Tongue (tissue), 2 donors: Measurements from ENCODE around the gene BAZ2B. TPM values are rescaled to one million over a fixed set of nuclear protein-coding genes. Genes with fewer than 3 reads are reported as not detected.
"Not testable (repeated sequence)": the region's sequence is repeated elsewhere in the genome, so short reads cannot be mapped to it uniquely, and the experiment has no call there.

ENCODE experiments used
- DNase-seq: peaks from one replicate; pipeline ENCODE4 v3.0.0-alpha.2; 2015
- total RNA-seq: library from RNA; depleted of rRNA; stranded (reverse); fragments of >200 nt; gene quantifications from one replicate; pipeline ENCODE4 v1.2.3, GENCODE V29; 2014

The BAZ2B gene
- total RNA-seq, 1 donor from 2014 or later: 162 TPM

DNA sequence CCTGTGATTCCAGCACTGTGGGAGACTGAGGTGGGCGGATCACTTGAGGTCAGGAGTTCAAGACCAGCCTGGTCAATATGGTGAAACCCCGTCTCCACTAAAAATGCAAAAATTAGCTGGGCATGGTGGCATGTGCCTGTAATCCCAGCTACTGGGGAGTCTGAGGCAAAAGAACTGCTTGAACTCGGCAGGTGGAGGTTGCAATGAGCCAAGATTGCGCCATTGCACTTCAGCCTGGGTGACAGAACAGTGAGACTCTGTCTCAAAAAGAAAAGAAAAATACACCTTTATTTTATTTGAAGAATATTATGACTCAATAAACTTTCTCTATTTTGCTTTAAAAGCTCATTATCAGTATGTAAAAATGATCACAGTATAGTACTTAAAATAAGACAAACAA, 81.1 kb downstream of the BAZ2B start:
- not testable (repeated sequence) for DNase-seq

DNA sequence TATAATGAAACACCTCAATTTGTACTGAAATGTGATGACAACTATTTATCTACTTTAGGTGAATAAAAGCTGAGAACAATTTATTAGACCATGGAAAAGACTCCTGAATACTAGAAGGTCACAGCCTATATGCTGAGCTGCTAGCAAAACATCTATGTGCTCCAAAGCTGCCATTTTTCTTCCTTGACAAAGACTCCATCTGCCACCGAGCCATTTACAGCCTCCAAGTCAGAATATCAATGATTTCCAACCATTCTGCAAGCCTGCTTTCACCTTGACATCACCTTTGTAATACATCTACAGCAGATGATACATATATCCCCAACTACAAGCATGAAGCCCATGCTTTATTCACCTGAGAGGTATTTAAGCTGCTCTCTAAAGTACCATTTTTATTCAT, 84.9 kb downstream of the BAZ2B start:
- DNase-seq: no peak

DNA sequence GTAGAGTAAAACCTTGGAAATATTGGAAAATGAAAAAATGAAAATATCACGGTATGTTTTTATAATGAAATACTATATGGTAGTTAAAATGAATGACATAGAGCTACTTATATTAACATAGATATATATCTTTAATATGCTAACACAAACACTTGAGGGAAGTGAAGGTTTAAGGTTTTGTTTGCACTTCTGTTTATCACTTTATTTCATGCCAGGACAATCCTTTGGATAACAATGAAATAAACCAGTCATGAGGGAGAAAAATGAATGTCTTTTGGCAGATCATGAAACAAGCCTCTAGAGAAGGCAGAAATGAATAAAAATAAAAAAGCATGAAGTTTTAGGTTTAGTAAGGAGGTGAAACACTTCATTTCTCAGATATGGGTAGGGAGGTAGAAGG, 89.9 kb downstream of the BAZ2B start:
- DNase-seq: no peak

DNA sequence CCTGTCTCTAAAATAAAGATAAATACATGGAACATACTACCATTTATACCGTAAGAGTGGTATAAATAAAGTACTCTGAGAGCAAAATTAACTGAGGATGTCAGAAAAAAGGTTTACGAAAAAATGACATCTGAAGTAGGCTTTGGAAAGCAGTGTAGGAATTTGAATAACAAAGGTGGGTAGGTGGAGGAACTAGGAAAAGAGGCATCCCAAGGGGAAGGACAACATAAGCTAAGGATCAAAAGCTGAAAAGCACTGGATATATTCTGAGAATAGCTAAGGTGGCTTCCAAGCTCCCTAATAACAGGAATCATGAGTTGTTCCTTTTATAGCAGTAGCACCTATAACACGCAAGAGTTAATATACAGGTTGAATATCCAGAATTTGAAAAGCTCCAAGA, 91.3 kb downstream of the BAZ2B start:
- DNase-seq: no peak

DNA sequence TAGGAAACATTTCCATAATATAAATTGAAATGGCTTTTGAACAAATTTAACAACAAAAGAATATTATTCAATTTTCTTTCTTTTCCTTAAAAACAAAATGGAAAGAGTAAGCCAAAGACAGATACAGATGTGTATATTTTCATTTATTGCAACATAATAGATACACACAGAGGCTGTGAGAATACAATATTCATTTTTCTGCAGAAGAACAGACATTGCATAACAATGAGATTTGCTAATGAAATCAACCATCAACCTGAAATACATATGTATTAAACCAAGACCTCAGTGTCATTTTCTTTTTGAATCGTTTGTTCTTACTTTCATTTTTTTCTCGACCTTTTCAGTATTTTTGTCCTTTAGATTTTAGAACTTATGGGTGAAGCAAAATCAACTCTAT, 95.1 kb downstream of the BAZ2B start:
- no peak for DNase-seq

DNA sequence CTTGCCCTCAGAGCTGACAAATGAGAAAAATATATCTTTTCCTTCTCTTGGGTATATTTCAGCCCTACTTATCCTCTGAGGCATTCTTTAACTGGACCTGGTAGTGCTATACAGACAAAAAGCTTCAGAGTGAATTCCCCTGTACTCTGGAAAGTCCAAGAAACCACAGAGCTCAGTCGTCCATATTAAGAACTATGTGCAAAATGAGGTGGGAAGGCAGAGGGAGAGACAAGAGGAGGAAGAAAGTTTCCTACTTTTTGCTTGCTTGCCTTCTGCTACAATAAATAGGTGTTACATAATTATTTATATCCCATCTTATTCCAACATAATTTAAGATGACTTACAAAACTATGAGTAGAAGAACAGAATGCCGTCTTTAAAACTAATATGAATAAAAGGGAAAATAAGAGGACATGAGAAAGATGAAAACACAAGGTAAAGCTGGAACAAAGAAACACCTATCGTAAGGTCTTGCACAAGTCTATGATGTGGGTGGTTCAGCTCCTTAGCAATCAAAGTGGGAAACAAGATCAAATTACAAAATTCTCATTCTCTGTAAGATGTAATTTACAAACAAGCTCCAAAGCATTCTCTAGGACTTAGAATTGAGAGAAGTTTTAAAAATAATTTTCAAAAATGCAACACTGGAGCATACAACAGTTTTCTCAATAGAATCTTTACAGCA, 97.9 kb downstream of the BAZ2B start:
- DNase-seq: no peak

DNA sequence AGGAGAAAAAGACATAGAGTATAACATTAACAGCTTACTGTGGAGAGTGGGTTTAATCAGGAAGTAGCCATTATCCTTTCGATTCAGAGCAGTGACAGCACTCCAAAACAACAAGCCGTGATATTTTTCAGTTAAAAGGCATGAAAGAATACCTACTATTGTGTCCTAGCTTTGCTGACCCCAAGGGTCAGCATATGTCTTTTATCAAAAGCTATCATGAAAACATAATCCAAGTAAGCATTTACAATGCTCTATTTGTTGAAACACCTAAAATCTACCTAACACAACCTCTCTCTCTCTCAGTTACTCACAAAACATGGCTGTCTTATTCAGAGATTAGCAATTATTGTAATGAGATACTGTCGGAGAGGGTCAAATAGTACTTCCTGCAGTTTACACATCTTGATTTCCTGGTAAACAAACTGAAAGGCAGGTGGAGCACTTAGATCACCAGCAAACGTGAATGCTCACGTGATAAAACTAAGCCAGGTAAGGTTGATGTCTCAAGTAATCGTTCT, 100.0 kb downstream of the BAZ2B start:
- peak; percentile 56 for DNase-seq

DNA sequence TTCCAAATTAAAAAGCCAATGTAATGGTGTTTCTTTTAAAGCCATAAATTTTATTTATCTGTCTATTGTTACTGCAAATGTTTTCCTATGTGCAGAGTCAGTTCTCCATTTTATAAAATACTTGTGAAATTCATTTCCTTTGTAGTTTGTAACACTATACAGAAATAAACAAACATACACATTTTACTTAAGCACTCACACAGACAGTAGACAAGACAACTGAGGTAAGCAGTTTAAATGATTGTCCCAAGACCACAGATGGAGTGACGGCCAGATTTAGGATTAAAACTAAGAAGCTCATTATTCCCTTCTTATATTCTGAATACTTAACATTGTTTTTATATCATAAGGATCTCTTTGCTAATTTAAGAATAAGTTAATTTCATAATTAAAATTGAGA, 100.9 kb downstream of the BAZ2B start:
- peak; percentile 8 for DNase-seq

DNA sequence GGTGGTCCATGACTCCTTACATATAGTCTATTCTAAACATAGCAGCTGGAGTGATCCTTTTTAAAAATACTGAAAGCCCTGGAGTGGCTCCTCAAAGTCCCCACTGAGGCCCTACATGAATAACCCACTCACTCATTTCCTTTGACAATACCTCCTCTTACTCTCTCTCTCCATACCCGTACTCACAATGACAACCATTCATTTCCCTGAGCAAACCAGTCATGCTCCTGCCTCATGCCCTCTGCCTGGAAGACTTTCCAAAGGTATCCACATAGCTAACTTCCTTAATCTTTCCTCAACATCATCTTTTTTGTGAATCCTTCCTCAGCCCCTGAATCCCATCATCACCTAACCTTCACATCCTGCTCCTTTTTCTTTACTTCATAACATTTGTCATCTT, 102.6 kb downstream of the BAZ2B start:
- no peak for DNase-seq

DNA sequence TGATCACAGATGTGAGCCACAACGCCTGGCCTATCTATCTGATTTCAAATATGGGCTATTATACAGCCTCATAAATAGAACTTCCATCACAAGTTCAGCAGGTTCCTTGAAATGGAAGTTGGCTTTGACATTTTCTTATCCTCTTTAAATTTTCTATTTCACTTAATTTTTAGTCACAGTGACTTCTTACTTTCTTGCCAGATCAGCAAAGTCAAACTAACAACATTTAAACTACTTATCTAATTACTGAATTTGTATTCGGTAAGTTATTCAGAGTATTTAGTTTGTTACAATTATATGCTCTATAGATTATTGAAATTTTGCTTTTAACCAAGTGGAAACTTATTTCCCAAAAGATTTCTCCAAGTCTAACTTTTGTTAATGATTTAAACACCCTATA, 108.2 kb downstream of the BAZ2B start:
- DNase-seq: no peak

DNA sequence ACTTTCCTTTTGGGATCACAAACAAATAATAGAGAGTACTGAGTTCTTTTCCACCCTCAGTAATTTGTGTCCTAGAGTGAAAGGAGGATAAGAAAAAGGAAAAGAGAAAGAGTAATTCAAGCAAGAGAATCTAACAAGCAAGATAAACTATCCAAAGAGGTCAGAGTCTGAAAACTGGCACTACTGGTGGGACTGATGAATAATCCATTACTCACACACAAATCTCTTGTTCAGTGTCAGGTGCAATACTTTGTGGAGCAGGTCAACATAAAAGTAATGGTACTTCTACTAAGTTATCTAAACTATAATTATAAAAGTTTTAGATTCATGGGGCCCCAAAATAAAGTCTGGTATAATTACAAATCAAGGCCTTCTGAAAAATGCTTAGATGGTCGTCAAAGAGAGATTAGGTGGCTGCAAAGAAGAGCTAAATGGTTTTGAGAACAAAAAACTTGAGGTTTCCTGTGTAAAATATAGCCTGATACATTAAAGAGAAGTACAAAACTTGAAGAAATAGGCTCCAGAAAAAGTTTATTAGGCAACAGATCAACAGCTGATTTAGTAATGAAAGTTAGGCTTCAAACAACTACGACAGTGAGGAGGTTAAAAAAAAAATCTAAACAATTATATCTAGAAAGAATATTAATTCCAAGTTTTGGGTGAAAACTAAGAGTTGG, 109.4 kb downstream of the BAZ2B start:
- no peak for DNase-seq

DNA sequence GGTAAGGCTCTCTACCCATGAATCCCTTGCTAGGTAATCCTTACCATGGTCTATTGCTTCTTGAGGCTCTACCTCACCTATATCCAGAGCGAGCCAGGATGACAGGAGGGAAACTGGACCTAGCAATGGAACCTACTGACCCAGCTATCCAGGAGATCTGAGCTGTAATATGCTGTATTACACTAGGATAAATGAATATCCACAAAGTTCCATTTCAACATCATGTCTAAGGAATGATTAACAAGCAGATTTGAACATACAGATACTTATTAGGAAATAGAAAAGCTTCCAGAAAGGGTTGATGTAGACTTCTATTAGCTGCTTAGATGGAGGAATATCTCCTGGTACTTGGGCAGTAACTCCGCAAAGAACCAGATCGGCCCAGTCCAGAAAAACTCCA, 110.1 kb downstream of the BAZ2B start:
- DNase-seq: no peak

DNA sequence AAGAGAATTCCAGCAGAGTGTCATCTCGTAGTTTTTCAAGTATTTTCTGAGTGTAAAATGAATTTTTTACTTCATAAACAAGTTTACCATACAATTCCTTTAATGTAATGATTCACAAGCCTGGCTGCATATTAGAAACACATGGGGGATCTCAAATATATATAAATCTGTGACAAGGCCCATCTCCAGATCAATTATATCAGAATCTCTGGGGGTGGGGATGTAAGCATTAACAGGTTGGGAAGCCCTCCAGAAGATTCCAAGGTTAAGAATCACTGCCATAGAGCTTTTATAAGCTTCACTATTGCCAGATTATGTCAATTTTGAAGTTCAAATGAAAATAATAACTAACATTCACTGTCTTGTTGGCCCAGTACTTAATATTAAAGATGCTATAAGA, 111.2 kb downstream of the BAZ2B start:
- DNase-seq: no peak

DNA sequence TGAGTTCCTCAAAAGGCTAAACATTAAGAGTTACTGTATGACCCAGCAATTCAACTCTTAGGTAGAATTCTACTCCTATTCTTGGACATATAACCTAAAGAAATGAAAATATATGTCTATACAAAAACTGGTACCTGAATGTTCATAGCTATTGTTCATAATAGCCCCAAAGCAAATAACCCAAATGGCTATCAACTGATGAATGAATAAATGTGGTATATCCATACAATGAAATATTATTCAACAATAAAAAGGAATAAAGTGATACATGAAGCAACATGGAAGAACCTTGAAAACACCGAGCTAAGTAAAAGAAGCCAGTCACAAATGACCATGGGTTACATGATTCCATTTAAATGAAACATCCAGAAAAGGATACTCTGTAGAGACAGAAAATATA, 114.6 kb downstream of the BAZ2B start:
- no peak for DNase-seq

DNA sequence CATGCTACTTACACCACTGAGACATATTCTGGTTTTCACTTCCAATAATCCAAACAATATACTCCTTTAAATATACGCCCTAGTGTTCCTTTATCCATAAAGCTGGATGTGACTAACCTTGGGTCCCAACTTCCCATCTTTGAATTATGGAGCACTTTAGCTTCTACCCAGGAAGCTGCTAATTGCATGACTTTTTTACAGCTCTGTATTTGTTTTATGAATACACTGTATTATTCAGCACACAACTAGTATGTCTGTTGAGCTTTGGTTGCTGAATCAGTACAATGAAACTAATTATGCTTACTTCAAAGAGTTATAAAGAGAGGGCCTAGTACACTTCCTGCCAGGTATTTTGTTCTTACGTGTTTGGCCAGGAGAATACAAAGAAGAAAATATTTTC, 118.5 kb downstream of the BAZ2B start:
- no peak for DNase-seq

DNA sequence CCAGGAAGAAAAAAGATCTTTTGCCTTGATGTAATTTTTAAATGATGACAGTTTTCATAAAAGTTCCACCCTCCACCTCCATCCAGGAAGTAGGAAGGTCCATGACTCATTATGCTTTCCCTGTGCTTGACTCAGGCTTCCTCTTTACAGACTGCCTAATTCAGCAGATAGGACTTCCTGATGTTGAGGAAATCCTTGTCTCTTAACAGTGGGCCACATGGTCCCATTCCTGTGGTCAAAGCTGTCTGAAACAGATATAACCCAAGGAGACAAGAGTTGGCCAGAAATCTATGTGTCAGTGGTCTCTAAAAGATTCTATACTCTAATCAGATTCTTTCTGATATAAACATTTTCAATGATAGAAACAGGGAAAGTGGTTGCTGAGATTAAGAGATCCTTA, 119.1 kb downstream of the BAZ2B start:
- peak; percentile 16 for DNase-seq

DNA sequence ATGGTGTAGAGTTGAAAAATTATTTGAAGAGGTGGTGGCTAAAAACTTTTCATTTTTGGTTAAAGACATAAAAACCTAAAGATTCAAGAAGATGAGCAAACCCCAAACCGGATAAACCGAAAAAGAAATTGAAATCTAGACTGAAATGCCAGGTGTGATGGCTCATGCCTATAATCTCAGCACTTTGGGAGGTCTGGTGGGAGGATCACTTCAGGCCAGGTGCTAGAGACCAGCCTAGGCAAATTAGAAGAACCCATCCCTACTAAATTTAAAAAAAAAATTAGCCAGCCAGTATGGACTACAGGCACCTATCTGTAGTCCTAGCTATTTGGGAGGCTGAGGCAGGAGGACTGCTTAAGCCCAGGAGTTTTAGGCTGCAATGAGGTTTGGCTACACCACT, 126.9 kb downstream of the BAZ2B start:
- DNase-seq: no peak

DNA sequence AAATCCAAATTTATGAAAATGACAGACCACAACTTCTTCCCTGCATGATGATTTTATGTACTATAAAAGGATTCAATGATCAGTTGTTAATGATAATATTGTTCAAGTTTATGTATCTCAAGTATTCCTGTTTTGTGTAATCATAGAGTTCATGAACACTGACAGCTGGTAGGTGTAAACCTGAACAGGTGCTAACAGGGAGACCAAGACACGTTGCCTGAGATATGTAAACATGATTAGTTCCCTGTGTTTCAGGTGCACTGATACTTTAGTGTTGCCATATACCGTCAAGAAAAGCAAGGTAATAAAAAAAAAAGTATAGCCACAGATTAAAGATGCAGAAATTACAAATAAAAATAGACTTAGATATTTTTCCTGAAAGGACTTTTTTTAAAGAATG, 131.8 kb downstream of the BAZ2B start:
- no peak for DNase-seq

DNA sequence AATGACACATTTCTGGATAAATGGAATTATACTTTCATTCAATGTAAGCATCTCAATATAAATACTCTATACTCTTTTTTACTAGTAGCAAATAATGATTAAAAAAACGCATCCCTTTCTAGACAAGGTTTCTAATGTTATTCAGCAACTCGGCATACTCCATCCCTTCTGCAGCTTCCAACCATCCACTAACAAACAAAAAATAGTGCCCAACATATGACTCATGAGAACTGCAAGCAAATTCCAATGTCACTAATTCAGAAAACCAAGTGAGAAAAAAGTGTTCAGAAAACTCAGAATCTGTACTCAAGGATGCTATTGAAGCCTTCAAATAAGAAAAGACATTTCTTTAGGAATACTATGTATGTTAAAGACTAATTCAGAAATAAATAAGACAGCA, 140.0 kb downstream of the BAZ2B start:
- DNase-seq: no peak

DNA sequence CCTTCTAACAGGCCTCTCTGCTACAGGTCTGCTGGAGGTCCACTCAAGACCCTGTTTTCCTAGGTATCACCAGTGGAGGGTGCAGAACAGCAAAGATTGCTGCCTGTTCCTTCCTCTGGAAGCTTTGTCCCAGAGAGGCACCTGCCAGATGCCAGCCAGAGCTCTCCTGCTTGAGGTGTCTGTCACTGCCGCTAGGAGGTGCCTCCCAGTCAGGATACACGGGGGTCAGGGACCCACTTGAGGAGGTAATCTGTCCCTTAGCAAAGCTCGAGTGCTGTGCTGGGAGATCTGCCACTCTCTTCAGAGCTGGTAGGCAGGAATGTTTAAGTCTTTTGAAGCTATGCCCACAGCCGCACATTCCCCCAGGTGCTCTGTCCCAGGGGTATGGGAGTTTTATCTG, 140.6 kb downstream of the BAZ2B start:
- no peak for DNase-seq

DNA sequence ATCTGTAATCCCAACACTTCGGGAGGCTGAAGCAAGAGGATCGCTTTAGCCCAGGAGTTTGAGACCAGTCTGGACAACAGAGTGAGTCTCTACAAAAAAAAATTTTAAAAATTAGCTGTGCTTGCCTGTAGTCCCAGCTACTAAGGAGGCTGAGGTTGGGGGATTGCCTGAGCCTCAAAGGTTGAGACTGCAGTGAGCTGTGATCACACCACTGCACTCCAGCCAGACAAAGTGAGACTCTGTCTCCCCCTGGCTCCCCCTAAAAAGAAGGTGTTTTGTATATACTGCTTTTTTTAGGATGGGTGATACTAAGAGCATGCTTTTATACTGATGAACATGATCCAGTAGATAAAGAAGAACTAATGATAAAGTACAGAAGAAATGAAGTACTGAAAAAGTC, 145.0 kb downstream of the BAZ2B start:
- DNase-seq: no peak

DNA sequence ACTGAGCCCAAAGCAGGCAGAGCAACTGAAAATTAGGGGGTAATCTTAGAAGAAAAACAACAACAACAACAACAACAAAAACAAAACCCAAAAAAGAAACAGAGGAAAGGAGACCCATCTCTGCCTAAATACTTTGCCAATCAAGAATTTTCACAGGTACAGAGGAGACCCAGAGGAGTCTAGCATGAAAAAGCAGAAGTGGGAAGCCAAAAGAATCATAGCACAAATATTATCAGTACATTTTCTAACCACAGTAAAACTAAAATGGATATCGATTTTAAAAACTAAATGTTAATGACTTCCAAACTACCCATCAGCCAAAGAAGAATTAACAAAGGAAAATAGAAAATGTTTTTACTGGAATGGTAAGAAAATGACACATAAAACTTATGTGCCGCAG, 148.1 kb downstream of the BAZ2B start:
- DNase-seq: no peak

DNA sequence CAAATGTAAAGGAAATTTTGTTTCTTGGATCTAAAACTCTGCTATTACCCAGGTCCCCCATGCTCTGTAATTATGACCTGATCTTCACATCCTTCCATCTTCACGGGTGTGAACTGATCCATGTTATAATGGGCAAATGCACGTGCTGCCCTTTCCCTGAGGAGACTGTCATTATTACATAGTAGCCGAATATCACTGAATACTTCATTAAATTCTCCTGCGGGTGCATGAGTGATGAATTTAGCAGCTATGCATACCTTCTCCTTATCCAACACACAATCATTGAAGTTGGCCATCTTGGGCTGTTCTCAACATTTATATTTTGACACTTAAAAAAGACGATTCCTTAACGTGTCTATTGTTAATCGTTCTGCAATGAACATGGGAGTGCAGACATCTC, 153.4 kb downstream of the BAZ2B start:
- DNase-seq: no peak

DNA sequence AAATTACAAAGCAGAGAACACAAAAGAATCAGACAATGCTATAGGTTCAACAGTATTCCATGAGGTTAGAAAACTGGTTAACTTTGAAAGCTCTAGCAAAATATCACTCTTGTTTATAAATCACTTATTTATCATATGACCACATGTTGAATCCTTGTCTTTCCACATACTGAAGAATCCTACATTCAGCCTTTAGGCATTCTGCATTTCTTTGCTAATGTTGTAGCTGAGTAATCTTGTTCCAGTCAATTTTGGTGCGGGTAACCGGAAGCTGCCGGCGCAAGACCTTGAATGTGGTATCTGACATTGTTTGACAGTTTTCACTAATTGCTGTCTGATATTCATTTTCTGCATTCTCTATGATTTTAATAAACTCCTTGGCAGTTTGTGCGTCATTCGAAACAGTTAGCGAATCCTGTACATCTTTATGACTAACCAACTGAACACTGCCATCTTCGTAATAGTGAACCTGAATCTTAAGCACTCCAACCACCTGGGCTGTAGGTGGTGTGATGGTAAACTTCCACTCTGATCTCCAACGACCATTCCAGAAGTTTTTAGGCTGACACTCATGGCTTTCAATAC, 154.1 kb downstream of the BAZ2B start:
- no peak for DNase-seq
